Measurements from ENCODE around the gene TAX1BP1.

TAX1BP1 gene

DNA sequence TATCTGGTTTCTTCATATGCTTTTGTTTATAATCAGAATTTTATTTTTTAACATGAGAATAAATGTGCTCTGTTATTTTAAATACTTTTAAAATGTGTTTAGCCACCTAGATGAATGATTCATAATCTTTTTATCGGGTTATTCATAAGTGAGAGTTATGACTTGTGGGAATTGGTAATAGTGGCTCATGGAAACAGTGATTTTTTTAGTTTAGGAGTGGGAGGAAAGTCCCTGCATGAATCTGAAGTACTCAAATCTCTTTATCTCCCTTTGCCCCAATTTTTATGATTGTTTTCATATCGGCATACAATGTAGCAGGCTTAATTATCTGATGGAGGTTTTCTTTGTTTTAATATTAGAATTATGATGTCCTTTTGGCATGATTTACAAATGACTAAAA is 42.9 kb downstream of the TAX1BP1 start:
- no peak for DNase-seq

DNA sequence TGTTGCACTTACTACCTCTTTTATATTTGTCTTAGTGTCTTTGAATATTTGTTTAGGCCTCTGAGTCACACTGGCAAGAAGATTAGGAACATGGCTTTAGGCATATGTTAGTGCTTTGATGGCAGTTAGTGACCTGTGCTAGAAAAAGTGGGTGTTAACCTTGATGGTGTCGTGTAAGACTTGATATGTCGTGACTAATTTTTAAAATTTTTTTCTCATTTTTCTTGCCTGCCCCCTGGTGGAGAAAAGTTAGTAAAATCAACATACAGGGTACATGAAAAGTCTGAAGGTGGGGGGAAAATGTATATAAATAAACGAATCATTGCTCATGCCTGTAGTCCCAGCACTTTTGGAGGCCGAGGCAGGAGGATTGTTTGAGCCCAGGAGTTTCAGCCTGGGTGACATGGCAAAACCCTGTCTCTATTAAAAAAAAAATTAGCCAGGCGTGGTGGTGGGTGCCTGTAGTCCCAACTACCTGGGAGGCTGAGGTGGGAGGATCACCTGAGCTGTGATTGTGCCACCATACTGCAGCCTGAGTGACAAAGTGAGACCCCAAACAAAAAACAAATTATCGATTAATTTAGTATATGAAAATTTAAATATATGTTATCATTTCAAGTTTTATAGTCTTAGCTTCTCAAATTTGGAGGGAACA is 44.6 kb downstream of the TAX1BP1 start:
- no peak for DNase-seq

DNA sequence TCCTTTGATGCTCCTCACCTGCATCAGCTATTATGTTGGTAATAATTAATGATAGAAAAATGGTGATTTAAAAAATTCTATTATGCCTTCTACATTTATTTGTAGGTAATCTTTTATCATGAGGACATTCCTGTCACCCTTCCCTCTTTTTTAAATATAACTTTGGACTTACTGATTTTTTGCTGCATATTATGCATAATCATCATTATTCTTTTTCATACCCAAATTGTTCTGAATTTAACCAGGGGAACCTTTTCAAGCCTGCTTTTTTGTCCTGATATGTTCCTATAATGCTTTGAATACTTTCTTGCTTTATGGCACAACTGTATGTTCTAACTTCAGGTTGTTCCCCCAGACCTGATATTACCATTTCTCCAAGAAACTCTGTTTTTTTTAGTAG is 48.5 kb downstream of the TAX1BP1 start:
- DNase-seq: no peak

DNA sequence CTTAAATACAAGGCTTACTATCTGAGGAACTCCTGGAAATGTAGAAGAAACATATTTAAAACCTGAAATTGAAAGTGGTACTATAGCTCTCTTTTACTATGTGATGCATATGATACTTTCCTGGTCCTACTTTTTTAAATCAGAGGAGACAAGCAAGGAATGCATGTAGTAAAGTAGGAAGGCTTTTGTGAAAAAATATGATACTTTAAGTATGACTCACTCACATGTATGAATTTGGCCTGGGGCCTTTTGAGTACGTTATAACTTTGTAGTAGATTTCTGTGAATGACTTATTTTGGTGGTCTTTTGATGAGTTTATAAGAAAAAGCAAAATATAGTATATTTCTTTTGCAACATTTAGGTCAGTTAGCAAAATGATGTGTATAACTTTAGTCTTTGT is 53.8 kb downstream of the TAX1BP1 start:
- no peak for DNase-seq

DNA sequence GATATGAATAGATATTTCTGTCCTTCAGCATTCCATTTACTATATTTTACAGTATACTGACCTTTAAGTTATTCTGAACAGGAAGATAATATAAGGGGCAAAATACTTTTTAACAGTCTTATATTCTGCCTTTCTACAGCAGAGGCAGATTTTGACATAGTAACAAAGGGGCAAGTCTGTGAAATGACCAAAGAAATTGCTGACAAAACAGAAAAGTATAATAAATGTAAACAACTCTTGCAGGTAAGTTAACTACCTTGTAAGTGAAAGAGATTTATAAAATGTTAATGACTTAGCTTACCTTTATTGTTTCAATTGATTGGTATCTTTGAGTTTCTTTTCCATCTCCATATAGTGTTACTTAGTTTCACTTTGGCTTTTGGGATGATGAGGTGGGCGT is 56.0 kb downstream of the TAX1BP1 start:
- DNase-seq: no peak

DNA sequence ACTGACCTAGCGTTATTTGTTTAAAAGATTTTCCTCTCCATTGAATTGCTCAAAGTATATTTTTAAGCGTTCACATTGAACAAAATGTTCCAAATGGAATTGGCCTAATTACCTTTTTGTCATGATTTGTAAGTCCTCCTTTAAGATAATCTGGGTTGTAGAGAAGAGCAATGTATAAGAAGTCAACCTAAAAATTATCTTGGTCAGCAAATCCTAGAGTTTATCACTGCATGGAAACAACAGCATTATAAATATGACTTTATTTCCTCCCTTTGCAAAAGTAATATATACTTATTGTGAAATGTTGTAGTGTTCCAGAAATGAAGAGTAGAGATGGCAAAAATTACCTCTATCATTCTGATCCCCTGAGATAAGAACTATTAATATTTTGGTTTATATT is 59.2 kb downstream of the TAX1BP1 start:
- no peak for DNase-seq

DNA sequence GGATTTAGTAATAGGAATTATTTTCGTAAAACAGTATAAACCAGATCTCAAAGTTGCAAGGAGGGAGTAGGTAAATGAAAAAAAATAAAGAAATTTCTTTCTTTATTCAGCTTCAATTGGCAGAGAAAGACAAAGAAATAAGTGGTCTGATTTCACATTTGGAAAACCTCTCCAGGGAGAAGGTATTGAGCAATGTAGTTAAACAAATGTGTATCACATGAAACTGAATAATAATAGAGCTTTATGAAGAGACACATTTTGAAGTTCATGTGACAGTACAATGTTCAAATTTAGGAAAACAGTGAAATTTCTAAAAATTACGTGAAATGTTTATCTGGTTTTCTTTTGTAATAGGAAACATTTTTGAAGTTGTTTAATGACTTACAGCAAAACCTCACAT is 63.0 kb downstream of the TAX1BP1 start:
- DNase-seq: no peak

DNA sequence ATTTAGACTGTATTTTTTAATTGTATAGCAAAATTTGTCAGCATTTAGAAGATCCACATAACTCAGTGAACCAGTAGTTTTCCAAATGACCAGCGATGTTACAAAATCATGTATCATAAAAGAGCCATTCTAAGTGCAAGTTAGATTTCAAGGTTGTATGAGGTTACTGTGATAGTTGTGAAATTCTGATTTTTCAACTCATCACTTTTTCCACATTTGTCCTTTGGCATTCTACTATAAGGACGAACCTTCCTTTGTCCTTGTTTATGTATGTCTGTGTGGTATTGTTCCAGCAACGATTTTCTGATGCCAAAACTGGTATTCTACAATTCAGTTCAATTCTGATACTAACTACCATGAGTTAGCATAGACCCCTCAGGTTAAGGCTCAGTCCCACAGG is 64.2 kb downstream of the TAX1BP1 start:
- no peak for DNase-seq

DNA sequence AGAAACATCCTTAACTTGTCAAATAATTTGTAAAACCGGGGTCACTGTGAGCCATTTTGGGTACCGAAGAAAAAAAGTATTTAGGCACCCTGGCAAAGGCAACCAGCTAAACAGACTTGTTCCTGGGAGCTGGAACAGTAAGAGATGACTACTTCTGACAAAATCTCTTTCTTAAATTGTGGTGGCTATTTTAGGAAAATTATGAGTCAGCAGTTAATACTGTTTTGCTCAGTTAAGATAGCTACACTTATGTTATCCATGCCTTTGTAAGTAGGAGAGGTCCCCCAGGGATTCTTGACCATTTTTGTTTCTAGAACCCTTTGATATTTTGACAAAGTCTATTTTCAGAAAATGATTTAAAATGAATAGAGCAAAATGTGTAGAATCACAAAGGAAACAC is 68.7 kb downstream of the TAX1BP1 start:
- no peak for DNase-seq

DNA sequence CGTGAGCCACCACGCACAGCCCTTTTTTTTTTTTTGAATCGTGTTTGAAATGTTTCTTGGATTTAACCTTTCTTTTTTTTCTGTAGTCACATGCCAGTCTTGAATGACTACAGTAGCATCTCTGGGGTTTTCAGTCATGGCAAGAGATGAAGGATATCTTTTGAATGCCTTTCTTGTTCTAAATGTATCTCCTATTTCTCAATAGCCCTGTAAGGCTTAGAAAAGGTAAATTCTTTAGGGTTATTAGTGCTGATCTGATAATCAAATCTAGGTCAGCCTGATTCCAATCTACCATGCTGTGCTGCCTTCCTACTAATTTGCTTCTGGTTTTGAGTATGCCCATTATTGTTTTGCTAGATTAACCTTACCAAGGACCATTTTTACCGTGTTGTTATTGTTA is 70.2 kb downstream of the TAX1BP1 start:
- DNase-seq: no peak

DNA sequence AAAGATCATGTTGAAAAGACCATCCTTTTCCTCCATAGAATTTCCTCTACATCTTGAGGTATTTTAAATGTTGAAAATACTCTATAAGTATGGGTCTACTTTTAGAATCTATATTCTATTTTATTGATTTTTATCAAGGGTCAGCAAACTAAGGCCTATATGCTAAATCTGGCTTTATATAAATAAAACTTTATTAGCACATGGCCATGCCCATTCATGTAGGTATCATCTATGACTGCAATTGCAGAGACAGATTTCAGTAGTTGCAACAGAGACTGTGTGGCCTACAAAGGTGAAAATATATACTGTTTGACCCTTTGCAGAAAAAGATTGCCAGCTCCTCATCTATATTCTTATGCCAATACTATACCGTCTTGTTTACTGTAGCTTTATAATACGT is 72.7 kb downstream of the TAX1BP1 start:
- no peak for DNase-seq

DNA sequence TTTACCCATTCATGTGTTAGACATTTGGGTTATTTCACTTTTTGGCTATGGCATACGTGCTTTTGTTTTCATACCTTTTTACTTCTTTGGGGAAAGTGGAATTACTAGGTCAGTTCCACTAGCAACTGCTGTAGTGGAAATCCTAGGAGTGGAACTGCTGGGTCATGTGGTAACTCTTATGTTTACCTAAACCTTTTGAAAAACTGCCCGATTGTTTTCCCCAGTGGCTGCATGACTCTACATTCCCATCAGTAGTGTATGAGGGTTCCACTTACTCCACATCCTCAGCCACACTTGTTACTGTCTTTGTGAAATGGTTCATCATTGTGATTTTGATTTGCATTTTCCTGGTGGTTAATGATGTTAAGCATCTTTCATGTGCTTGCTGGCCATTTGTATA is 82.3 kb downstream of the TAX1BP1 start:
- DNase-seq: no peak

DNA sequence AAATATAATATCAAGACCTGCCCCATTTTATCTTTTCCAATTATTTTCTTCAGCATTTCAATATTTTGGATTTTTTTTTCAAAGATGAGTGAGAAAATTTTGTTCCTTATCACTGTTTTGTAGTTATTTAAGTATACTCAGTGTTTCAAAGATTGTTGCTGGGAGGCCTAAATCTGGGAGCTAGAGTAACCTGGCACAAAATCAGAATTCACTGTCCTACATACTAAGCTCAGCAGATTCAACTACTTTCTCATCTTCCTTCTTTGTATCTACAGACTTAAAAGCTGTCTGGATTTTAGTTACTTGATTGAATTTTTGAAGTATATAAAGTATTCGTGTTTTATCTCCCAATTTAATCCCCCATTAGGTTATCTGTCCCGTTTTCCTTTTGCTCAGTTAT is 85.9 kb downstream of the TAX1BP1 start:
- DNase-seq: no peak

DNA sequence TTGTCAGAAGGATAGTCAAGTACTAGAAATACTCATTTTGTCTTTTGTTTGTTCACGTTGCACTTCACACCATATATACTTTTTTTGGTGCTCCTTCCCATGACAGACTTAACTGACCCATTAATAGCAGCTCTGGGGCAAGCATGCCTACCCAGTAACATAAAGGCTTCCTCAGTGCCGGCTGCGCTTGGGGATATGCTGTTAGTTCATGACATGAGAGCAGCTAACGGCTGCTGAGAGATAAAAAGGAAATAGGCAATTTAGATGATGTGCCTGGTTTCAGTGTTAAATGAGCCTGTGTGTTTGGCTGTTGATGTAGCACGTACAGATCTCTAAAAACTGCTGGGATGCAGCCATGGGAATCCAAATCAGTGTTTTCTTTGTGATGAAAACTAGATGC is 86.4 kb downstream of the TAX1BP1 start:
- no peak for DNase-seq

DNA sequence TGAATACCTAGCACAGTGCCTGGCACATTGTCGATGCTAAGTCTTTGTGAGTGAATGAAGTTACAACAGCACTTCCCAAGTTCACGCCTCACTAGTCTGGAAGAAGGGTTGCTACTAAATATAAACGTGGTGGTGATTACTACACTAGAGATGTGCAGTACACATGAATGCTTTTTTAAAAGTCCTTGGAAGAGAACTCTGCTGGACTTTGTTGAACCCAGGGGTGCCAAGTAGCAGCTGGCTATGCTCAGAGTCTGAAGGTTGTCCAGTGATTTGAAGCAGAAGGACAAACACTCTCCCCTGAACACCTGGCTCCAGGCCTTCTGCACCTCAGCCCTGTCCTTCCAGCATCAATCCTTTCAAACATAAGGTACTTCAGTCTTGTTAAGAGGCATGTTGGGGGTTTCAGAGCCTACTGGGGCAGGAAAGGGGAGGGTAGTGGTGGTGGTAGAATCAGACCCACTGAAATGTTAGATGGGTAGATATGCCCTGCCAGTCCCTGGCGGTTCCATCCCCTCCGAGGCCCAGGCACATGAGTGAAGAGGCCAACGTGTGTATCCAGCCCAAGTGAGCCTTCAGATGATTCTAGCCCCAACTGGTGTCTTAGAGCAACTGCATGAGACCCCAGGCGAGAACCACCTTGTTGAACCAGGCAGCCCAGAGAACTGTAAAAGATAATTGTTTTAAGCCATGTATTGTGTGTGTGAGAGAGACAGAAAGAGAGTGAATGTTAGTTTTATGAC is 94.4 kb downstream of the TAX1BP1 start:
- no peak for DNase-seq

DNA sequence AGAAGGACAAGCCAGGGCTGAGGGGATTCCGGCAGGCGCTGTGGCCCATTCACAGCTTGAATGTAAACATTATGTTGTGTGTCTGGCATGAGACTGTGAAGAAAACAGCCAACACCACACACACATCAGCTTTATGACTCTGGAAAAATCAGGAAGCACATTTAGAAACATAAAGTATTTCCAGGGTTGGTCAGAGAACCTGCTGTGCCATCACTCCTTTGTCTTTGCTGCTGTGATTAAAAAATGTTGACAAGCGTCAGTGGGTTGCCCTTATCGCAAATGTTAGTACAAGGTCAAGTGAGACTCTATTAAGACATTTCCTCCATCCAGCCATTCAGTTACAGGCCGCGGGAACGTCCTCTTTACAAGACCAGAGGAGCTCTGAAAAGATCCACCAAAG is 95.4 kb downstream of the TAX1BP1 start:
- DNase-seq: no peak

DNA sequence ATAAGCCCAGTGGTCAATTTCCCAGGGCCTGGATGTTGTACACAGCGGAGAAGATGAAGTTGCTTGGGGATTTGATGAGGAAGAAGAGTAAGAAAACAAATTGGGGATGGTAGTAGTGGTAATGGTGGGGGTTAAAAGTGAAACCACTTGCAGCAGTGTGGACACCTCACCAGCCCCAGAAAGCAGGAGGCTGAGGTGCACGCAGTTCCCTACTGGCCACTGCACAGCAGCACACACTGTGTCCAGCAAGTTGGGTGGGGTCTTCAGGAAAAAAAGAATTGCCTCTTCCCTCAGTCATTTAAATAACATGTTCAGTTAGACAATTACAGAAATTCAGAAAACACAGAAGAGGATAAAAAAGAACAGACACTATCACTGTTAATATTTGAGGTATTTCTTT is 96.6 kb downstream of the TAX1BP1 start:
- DNase-seq: no peak

DNA sequence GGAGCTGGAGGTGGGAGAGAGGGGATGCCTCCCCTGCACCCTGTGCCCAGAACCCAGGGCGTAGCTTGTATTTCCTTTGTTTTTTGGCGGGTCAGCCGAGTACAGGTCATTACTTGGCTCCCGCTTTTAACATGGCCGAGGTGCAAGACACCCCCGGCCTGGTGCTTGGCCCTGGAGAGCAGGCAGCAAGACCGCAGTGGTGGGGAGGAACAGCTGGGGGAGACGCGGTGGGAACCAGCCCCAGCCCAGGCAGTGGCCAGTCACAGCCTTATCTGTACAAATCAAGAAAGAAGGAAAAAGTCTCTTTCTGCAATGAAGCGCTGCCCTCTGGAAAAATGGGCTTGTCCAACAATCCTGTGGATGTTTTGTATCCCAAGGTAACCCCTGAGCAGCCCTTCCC is 99.1 kb downstream of the TAX1BP1 start:
- no peak for DNase-seq

DNA sequence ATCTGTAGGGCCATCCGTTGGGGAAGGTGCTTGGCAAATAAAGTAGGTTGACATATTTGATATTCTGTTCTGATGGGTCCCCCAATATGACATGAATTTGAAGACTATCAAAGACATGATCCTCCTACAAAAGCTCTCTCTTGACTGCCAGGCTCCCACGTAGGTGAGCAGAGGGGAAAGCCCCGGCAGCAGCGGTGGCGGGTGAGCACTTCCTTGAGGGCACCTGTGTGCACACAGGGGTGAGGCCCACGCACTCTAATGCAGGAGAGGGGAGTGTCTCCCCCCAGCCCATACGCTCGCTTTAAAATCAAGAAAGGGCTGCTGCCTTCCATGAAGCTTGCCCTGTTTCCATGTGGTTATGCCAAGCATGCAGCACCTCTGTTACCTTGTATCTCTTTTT is 100.4 kb downstream of the TAX1BP1 start:
- no peak for DNase-seq

DNA sequence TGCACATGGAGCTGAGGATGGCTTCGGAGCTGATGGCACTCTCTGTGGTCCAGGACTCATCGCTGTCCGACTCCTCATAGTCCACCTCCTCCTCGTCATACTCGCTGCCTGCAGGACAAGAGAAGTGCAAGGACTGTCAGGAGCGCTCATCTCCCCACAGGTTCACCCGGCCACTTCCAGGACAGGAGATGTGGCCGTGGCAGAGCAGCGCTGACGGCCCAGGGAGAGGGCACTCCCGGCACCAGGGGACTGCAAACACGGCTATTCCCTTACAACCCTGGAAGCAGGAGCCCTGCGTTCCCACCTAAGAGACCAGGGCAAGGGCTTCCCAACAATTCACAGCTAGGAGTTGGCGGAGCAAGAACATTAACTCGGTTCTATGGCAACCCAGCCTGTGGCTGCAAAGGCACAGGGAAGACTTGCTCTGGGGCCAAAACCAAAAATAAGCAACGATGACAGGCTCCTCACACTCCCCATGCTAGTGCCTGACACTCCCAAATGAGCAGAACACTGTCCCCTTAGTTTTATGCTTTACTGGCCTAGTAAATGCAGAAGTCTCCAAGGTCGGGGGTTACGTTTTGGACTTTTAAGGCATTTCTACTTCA is 100.9 kb downstream of the TAX1BP1 start:
- no peak for DNase-seq

DNA sequence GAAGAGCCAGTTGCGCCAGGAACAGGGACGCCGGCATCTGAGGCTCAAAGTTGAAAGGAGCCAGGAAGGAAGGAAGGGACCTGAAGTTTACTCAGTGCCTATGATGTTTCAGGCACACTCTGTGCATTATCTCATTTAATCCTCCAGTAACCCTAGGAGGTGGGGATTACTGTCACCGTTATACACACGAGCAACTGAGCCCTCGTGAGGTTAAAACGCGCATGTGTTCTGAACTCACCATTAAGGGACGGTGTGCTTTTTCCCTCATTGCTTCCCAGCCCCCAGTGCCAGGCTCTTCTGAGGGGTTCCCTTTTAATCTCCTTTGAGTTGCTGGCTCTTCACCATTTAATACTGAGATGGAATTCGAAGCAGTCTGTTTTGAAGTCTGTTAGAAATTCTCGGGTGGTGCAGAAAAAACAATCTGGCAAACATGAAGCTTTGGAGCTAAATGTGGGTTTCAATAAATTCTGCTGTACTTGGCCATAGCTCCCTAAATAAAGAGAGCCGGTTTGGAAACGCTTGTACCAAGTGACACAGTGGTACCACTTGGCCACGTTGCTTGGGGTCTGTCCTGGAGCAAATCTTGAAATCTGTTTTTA is 102.2 kb downstream of the TAX1BP1 start:
- no peak for DNase-seq

DNA sequence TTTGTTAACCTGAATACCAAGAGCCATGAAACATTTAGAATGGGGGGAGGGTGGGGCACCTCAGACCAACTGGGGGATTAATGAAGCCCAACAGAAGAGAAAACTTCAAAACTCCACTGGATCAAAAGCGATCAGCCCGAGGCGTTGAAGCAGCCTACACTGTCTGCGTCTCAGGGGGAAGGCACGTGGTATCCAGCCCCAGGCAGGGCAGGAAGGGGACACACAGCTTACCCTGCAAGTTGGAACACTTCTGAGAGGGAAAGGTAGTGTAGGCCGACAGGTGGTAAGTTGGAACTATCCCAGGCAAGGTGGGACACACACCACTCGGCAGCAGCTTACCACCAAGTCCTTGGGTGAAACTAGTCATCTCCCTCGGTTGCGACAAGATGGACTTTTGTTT is 102.9 kb downstream of the TAX1BP1 start:
- DNase-seq: no peak

DNA sequence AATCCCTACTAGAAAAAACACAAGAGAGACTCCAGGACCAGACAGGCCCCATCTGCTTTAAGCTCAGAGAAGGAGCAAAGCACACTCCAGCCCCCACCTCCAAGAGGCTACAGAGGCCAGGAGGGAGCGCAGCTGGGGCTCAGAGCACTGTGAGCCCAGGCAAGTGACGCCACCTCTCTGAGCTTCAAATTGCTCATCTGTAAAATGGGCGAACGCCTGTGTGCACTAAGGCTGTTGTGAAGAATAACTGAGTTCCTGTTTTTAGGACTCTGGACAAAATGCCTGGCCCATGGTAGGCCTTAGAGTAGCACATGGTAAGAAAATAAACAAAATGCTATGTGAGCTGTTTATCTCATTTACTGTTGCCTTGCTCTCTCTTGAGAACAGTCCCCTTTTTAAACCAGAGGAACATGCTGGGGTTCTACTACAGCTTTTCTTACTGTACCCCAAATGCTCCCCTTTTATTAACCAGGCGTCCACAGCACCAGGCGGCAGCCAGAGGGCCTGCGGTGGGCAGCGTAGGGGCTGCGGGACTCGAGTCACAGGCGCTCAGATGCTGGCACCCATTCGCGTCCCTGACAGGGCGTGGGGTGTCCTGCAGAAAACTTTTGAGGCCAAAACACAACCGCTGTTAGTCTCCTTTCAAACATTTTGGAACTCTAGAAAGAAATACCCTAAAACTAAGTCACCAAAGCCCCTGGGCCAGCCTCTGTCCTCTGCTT is 103.8 kb downstream of the TAX1BP1 start:
- DNase-seq: no peak

DNA sequence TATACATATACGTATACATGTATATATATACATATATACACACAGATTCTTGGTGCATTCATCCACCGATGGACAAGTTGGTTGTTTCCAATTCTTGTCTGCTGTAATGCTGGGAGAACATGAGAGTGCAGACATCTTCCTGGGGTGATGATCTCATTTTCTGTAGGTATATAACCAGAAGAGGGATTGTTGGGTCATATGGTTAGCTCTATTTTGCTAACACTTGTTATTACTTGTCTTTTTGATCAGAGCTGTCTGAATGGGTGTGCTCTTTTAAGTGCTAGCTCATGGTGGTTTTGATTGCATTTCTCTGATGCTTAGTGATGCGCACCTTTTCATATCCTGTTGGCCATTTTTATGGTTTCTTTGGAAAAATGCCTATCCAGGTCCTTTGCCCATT is 106.4 kb downstream of the TAX1BP1 start:
- DNase-seq: no peak

Data from DMS153 (cell line).